HepG2 (cell line): ENCODE results near the gene UBE2D3. TPM values are rescaled to one million over a fixed set of nuclear protein-coding genes. Genes with fewer than 3 reads are reported as not detected.
A peak's percentile ranks its signal among the peaks of the same experiment; 100 is the strongest.

Experiments used
- ATF1 ChIP-seq: IDR thresholded peaks from 2 replicates; pipeline ENCODE4 v1.6.1; 2016; ENCODE audit warnings: mild to moderate bottlenecking, control low read depth
- BRD4 ChIP-seq: sonication (generic); formaldehyde crosslinking; IDR thresholded peaks from 2 replicates; pipeline ENCODE4 v1.4.0; 2020; ENCODE audit warnings: missing genetic modification reagents
- DNMT3B ChIP-seq: conservative IDR thresholded peaks from 2 replicates; pipeline ENCODE4 v1.6.1; 2016; ENCODE audit warnings: missing biosample characterization, control low read depth
- EED ChIP-seq: sonication (generic); formaldehyde crosslinking; IDR thresholded peaks from 2 replicates; pipeline ENCODE4 v1.5.0; 2020; ENCODE audit warnings: mild to moderate bottlenecking, missing genetic modification reagents
- HNRNPLL ChIP-seq: fragments of 200-400 bp; formaldehyde crosslinking; IDR thresholded peaks from 2 replicates; pipeline ENCODE4 v1.6.1; 2017; ENCODE audit warnings: mild to moderate bottlenecking, low read depth, low read length; ENCODE audit not compliant: poor library complexity, severe bottlenecking
- HOXA3 ChIP-seq: sonication (generic); formaldehyde crosslinking; IDR thresholded peaks from 2 replicates; pipeline ENCODE4 v1.5.0; 2020; ENCODE audit warnings: missing genetic modification reagents
- NFE2L2 ChIP-seq: fragments of 150-350 bp; IDR thresholded peaks from 2 replicates; pipeline ENCODE4 v1.6.1; 2014; ENCODE audit warnings: low read length
- NFIB ChIP-seq: sonication (generic); formaldehyde crosslinking; IDR thresholded peaks from 2 replicates; pipeline ENCODE4 v1.9.0; 2021; ENCODE audit warnings: missing genetic modification reagents, mild to moderate bottlenecking, borderline replicate concordance
- PLRG1 ChIP-seq: fragments of 450-650 bp; conservative IDR thresholded peaks from 2 replicates; pipeline ENCODE4 v1.6.1; 2016
- REL ChIP-seq: sonication (generic); formaldehyde crosslinking; conservative IDR thresholded peaks from 2 replicates; pipeline ENCODE4 v1.8.0; 2022; ENCODE audit warnings: mild to moderate bottlenecking, missing genetic modification reagents, moderate library complexity
- REPIN1 ChIP-seq: sonication (generic); formaldehyde crosslinking; IDR thresholded peaks from 2 replicates; pipeline ENCODE4 v1.8.0; 2022; ENCODE audit warnings: missing genetic modification reagents, low read depth, mild to moderate bottlenecking, borderline replicate concordance
- TP53 ChIP-seq: sonication (generic); formaldehyde crosslinking; conservative IDR thresholded peaks from 2 replicates; pipeline ENCODE4 v1.4.0; 2020; ENCODE audit warnings: missing genetic modification reagents
- ZC3H4 ChIP-seq: sonication (generic); formaldehyde crosslinking; IDR thresholded peaks from 2 replicates; pipeline ENCODE4 v1.4.0; 2020; ENCODE audit warnings: missing genetic modification reagents, borderline replicate concordance
- ZNF160 ChIP-seq: sonication (generic); formaldehyde crosslinking; IDR thresholded peaks from 2 replicates; pipeline ENCODE4 v1.8.0; 2022; ENCODE audit warnings: mild to moderate bottlenecking, inconsistent platforms, missing genetic modification reagents
- ZNF317 ChIP-seq: sonication (generic); formaldehyde crosslinking; IDR thresholded peaks from 2 replicates; pipeline ENCODE4 v1.5.0; 2020; ENCODE audit warnings: mild to moderate bottlenecking, missing genetic modification reagents
- ZNF550 ChIP-seq: sonication (generic); formaldehyde crosslinking; IDR thresholded peaks from 2 replicates; pipeline ENCODE4 v1.4.0; 2020; ENCODE audit warnings: mild to moderate bottlenecking, missing genetic modification reagents, borderline replicate concordance
- ZNF558 ChIP-seq: sonication (generic); formaldehyde crosslinking; IDR thresholded peaks from 2 replicates; pipeline ENCODE4 v1.9.0; 2022; ENCODE audit warnings: mild to moderate bottlenecking, missing genetic modification reagents, borderline replicate concordance
- ZNF678 ChIP-seq: sonication (generic); formaldehyde crosslinking; IDR thresholded peaks from 2 replicates; pipeline ENCODE4 v1.4.0; 2020; ENCODE audit warnings: mild to moderate bottlenecking, missing genetic modification reagents
- ZSCAN22 ChIP-seq: sonication (generic); formaldehyde crosslinking; IDR thresholded peaks from 2 replicates; pipeline ENCODE4 v1.4.0; 2020; ENCODE audit warnings: mild to moderate bottlenecking, missing genetic modification reagents
- polyA plus RNA-seq, 8 experiments: library from polyadenylated mRNA; depleted of rRNA in 3 of 8; stranded (reverse) in 7 of 8; unstranded in 1 of 8; fragments of >200 nt; fragmentation: Illumina TruSeq in 4 of 8; extraction: Trizol in 4 of 8; gene quantifications; 2 replicates each; pipeline versions ENCODE4 v1.2.1 to v1.2.3, GENCODE V29; 2011 to 2016; ENCODE audit warnings: low read depth in 4 of 8, missing spikeins in 1 of 8, mixed read lengths in 1 of 8; ENCODE audit not compliant: insufficient read depth in 1 of 8
- total RNA-seq, 5 experiments: library from RNA; depleted of rRNA; stranded (reverse); fragments of >200 nt; fragmentation: Illumina TruSeq; extraction: Trizol; gene quantifications; 2 replicates each; pipeline ENCODE4 v1.2.3, GENCODE V29; 2016; ENCODE audit warnings: low read depth in 1 of 5
- TF ChIP-seq, protein P1 (sequence below): sonication (generic); formaldehyde crosslinking; IDR thresholded peaks from 2 replicates; pipeline ENCODE4 v1.4.0; 2020; ENCODE audit warnings: missing genetic modification reagents; ENCODE audit errors: not compliant biosample characterization
- TF ChIP-seq, protein P2 (sequence below): sonication (generic); formaldehyde crosslinking; IDR thresholded peaks from 2 replicates; pipeline ENCODE4 v1.4.0; 2020; ENCODE audit warnings: missing genetic modification reagents
- TF ChIP-seq, protein P3 (sequence below): conservative IDR thresholded peaks from 2 replicates; pipeline ENCODE4 v1.6.1; 2018; ENCODE audit warnings: missing genetic modification reagents
- TF ChIP-seq, protein P4 (sequence below), 2 experiments: sonication (generic) in 1 of 2; formaldehyde crosslinking in 1 of 2; IDR thresholded peaks; 2 replicates each; pipeline versions ENCODE4 v1.4.0 to v1.6.1; 2018 to 2020; ENCODE audit warnings: missing genetic modification reagents in 2 of 2, borderline replicate concordance in 1 of 2, low read depth in 1 of 2, mild to moderate bottlenecking in 1 of 2, missing biosample characterization in 1 of 2

Gene UBE2D3
- total and polyA plus RNA-seq, 2 of the 13 experiments (the other 11 are each of a cell fraction or from before 2014, with no cell fraction given) = 224 to 293 TPM

- TF ChIP-seq PLRG1 = no peak
- TF ChIP-seq, protein P1, sequence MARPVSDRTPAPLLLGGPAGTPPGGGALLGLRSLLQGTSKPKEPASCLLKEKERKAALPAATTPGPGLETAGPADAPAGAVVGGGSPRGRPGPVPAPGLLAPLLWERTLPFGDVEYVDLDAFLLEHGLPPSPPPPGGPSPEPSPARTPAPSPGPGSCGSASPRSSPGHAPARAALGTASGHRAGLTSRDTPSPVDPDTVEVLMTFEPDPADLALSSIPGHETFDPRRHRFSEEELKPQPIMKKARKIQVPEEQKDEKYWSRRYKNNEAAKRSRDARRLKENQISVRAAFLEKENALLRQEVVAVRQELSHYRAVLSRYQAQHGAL (CRISPR knock-in tag) = no peak
- peak; percentile 61; the same call in 1 of the 2 replicates for TF ChIP-seq REPIN1 (CRISPR knock-in tag)
- peak; percentile 21 for TF ChIP-seq HNRNPLL
- TF ChIP-seq TP53 (CRISPR knock-in tag) = peak; percentile 4; the same call in 1 of the 2 replicates
- TF ChIP-seq ZNF550 (CRISPR knock-in tag) = no peak
- TF ChIP-seq, protein P2, sequence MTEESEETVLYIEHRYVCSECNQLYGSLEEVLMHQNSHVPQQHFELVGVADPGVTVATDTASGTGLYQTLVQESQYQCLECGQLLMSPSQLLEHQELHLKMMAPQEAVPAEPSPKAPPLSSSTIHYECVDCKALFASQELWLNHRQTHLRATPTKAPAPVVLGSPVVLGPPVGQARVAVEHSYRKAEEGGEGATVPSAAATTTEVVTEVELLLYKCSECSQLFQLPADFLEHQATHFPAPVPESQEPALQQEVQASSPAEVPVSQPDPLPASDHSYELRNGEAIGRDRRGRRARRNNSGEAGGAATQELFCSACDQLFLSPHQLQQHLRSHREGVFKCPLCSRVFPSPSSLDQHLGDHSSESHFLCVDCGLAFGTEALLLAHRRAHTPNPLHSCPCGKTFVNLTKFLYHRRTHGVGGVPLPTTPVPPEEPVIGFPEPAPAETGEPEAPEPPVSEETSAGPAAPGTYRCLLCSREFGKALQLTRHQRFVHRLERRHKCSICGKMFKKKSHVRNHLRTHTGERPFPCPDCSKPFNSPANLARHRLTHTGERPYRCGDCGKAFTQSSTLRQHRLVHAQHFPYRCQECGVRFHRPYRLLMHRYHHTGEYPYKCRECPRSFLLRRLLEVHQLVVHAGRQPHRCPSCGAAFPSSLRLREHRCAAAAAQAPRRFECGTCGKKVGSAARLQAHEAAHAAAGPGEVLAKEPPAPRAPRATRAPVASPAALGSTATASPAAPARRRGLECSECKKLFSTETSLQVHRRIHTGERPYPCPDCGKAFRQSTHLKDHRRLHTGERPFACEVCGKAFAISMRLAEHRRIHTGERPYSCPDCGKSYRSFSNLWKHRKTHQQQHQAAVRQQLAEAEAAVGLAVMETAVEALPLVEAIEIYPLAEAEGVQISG = peak; percentile 78
- no peak for TF ChIP-seq ZSCAN22
- no peak for TF ChIP-seq NFIB (CRISPR knock-in tag)
- TF ChIP-seq ZNF317 (CRISPR knock-in tag) = peak; percentile 60
- no peak for TF ChIP-seq NFE2L2
- peak; percentile 11; the same call in 1 of the 2 replicates for TF ChIP-seq HOXA3
- no peak; the same call in 1 of the 2 replicates for TF ChIP-seq BRD4 (CRISPR knock-in tag)
- TF ChIP-seq ZNF678 = 0 out of 2 replicates have a peak, but pooled peaks have one; percentile 36
- no peak; the same call in 1 of the 2 replicates for TF ChIP-seq ZC3H4 (CRISPR knock-in tag)
- TF ChIP-seq REL (CRISPR knock-in tag) = no peak; the same call in 1 of the 2 replicates
- TF ChIP-seq, protein P3, sequence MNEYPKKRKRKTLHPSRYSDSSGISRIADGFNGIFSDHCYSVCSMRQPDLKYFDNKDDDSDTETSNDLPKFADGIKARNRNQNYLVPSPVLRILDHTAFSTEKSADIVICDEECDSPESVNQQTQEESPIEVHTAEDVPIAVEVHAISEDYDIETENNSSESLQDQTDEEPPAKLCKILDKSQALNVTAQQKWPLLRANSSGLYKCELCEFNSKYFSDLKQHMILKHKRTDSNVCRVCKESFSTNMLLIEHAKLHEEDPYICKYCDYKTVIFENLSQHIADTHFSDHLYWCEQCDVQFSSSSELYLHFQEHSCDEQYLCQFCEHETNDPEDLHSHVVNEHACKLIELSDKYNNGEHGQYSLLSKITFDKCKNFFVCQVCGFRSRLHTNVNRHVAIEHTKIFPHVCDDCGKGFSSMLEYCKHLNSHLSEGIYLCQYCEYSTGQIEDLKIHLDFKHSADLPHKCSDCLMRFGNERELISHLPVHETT = no peak; the same call in 1 of the 2 replicates
- TF ChIP-seq ZNF160 (CRISPR knock-in tag) = no peak
- TF ChIP-seq, protein P4, sequence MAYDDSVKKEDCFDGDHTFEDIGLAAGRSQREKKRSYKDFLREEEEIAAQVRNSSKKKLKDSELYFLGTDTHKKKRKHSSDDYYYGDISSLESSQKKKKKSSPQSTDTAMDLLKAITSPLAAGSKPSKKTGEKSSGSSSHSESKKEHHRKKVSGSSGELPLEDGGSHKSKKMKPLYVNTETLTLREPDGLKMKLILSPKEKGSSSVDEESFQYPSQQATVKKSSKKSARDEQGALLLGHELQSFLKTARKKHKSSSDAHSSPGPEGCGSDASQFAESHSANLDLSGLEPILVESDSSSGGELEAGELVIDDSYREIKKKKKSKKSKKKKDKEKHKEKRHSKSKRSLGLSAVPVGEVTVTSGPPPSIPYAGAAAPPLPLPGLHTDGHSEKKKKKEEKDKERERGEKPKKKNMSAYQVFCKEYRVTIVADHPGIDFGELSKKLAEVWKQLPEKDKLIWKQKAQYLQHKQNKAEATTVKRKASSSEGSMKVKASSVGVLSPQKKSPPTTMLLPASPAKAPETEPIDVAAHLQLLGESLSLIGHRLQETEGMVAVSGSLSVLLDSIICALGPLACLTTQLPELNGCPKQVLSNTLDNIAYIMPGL (CRISPR knock-in tag; IDR thresholded peaks at IDR 0.05; ENCODE audit: borderline replicate concordance in 1 of 2, low read depth in 1 of 2) = peak in 1 of 2 experiments; percentile 13; a peak in 1 of 4 replicates
- peak; percentile 67; the same call in 1 of the 2 replicates for TF ChIP-seq ZNF558 (CRISPR knock-in tag)
- no peak for TF ChIP-seq EED (CRISPR knock-in tag)
- no peak; the same call in 1 of the 2 replicates for TF ChIP-seq DNMT3B (CRISPR knock-in tag)
- peak; percentile 41; the same call in 1 of the 2 replicates for TF ChIP-seq ATF1
Observed at GRCh38 chr4:102827674-102828496, 534 bp upstream of the UBE2D3 start (continued).
